Breast epithelium (tissue), 3 donors: ENCODE measurements around the gene EIF4EBP3.

Experiments
- CTCF ChIP-seq, 3 donors: fragments of 450-650 bp; IDR thresholded peaks; one replicate each; pipeline ENCODE4 v1.5.1; 2016 to 2017; ENCODE audit warnings: antibody characterized with exemption in 3 of 3, mild to moderate bottlenecking in 3 of 3, moderate library complexity in 3 of 3
- POLR2A ChIP-seq: fragments of 450-650 bp; IDR thresholded peaks from one replicate; pipeline ENCODE4 v1.6.1; 2016; ENCODE audit warnings: antibody characterized with exemption, mild to moderate bottlenecking, moderate library complexity

DNA sequence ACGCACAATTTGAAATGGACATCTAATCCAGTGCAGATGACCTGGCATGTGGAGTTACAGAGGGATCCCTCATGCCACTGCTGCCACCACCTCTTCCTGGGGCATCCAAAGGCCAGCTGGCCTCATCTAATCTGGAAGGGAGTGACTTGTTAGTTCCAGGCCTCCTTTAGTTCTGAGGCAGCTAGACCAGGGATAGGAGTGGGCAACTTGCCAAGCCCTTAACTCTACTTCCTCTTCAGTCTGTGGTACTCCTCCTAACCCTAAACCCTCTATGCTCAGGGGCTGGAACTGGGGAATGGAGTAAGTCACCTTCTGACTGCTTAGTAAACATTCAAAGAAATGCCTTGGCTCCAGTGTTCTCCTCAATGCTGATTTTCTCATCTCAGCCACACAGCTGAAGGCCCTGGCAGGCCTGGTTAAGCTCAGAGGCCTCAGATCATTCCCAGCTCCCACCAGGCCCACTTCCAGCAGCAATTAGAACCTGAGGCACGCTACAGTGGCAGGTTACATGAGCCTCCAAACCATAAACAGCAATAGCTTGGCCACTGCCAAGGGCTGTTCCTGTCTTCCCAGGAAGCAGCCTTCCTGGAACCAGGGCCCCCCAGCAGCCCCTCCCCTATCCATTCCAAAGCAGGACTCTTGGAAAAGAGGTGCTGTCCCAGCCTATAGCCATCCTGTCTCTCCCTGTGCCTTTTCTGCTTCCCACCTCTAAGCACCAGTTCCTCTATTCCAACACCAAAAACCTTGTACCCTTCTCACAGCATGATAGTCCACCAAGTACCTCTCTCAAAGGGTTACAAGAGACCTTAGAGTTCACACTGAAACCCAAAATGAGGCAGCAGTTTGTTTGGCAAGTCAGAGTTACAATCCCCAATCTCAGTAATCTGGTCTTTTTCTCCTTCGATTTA, 2.0 kb downstream of the EIF4EBP3 start:
- TF ChIP-seq CTCF (IDR thresholded peaks at IDR 0.05) (no peak), POLR2A (no peak)
